HG03354 (cell line): Measurements from ENCODE around the gene SSX7.
"Not testable (repeated sequence)": the region's sequence is repeated elsewhere in the genome, so short reads cannot be mapped to it uniquely, and the experiment has no call there.

ENCODE experiments used
- ATAC-seq: cut with Tn5 transposase; IDR thresholded peaks from one replicate; pipeline ENCODE4 v1.9.1; 2021; ENCODE audit warnings: mild to moderate bottlenecking; ENCODE audit not compliant: unreplicated experiment, poor library complexity, severe bottlenecking

The SSX7 gene, protein sequence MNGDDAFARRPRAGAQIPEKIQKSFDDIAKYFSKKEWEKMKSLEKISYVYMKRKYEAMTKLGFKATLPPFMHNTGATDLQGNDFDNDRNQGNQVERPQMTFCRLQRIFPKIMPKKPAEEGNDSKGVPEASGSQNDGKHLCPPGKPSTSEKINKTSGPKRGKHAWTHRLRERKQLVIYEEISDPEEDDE

DNA sequence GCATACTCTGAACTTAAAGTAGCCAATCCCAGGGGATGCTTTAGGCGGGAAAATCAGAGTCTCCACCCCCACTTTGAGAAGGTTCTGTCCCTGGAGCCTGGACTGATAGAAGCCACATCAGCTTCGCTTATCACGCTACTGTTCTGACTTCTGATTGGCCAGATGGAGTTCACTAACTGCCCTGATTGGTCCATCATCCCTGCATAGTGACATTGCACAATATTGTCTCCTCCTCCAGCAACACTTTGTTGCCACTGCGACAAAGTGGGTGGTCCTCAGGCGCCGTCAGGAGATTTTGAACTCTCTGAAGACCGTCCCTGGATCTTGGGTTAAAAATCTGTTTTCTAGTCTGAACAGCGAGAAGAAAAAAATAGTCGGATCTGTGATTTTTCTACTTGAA is at the start of gene SSX7:
SSX7 (minus strand) TSS at position 101 of the 400 bp plus-strand sequence. CDS start 1,428 bp downstream, outside the sequence.
- not testable (repeated sequence) for ATAC-seq

DNA sequence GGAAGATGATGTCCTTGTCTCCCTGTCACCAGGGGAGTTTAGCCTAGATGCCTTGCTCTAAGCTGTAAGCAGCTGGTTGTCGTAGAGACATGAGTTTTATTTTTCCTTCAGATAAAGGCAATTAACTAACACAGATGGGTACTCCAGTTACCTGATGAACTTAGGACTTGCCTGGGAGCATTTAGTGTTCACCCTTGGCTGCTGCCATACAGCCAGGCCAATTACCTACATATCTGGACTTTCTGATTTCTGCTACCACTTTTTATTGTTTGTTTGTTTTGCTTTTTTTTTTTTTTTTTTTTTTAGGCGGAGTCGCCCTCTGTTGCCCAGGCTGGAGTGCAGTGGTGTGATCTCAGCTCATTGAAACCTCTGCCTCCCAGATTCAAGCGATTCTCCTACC is 37.3 kb upstream of the SSX7 start:
- not testable (repeated sequence) for ATAC-seq

DNA sequence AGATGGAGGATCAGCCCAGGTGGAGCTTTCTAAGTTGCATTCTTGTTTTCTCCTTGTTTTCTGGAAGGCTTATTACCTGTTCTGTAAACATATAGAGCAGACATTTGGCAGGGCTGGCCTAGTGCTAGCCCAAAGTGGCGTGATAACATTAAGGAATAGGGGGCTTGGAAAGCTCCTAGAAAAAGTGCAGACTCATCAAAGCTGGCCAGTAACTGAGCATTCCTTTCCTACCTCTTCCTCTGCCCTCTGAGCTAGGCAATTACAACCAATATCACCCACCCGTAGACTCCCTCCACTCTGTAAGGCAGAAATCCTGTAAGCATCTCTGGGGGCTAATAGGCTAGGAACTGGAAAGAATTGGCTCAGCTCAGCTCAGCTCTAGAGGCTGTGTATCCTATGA is 7.5 kb upstream of the SSX7 start:
- ATAC-seq: not testable (repeated sequence)

DNA sequence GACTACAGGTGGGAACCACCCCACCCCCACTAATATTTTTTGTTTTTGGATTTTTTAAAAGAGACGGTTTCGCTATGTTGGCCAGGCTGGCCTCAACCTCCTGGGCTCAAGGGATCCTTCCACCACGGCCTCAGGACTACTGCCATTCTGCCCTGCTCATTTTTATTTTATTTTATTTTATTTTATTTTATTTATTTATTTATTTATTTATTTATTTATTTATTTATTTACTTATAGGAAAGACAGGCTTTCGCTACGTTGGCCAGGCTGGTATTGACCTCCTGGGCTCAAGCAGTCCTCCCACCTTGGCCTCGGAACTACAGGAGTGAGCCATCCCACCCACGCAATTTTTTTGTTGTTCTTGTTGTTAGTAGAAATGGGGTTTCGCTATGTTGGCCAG is 775 bp upstream of the SSX7 start:
- not testable (repeated sequence) for ATAC-seq

DNA sequence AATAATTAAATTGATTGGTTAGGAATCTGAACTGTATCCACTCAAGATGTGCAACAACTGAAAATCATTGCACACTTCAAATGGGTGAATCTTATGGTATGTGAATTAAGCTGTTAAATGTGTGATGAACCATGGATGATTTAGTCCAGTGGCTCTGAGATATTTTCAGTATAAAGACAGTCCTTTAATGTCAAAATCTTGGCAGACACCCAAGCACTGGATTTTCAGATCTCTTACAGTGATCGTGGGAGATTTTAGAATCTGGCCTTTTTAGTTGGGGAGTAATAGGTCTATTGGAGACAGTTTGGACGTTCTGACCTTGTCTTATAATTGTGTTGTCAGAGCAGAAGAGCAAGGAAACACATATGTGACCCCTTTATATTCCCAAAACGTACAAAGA is 4.0 kb downstream of the SSX7 start:
- not testable (repeated sequence) for ATAC-seq

DNA sequence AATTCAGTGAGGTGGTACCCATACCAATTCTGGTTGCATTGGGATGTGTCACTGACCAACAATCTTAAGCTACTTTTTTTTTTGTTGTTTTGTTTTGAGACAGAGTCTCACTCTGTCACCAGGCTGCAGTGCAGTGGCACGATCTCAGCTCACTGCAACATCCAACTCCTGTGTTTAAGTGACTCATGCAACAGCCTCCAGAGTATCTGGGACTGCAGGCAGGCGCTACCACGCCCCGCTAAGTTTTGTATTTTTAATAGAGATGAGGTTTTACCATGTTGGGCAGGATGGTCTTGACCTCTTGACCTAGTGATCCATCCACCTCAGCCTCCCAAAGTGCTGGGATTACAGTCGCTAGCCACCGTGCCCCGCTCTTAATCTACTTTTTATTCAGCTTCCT is 5.7 kb downstream of the SSX7 start:
- not testable (repeated sequence) for ATAC-seq

DNA sequence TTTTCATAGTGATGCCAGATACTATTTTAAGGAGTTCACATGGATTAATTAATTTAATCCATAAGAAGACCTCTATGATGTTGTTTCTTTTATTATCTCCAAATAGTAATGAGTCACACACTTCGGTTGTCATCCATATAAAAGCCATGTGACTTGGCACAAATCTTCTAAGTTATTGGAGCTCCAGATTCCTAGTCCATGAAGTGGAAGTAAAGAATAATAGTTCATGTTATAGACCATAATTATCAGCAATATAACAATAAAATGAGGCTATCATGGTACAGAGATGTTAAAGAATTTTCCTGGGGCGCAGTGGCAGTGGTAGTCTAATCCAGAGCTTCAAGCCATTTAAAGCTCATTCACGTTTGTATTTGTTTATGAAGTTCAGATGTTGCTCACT is 26.2 kb downstream of the SSX7 start:
- ATAC-seq: not testable (repeated sequence)

DNA sequence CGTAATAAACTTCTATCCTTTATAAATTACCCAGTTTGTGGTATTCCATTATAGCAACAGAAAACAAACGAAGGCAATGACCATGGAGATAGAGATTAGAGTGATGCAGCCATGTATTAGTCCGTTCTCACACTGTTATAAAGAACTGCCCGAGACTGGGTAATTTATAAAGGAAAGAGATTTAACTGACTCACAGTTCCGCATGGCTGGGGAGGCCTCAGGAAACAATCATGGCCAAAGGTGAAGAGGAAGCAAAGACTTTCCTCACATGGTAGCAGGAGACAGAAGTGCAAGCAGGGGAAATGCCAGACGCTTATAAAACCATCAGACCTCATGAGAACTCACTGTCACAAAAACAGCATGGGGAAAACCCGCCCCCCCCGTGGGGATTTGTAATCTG is 34.0 kb downstream of the SSX7 start:
- ATAC-seq: not testable (repeated sequence)

DNA sequence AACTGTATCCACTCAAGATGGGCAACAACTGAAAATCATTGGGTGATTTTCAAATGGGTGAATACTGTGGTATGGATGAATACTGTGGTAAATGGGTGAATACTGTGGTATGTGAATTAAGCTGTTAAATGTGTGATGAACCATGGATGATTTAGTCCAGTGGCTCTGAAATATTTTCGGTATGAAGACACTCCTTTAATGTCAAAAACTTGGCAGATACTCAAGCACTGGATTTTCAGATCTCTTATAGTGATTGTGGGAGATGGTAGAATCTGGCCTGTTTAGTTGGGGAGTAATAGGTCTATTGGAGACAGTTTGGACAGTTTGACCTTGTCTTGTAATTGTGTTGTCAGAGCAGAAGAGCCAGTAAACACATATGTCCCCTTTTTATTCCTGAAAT is 45.7 kb downstream of the SSX7 start:
- ATAC-seq: no peak

DNA sequence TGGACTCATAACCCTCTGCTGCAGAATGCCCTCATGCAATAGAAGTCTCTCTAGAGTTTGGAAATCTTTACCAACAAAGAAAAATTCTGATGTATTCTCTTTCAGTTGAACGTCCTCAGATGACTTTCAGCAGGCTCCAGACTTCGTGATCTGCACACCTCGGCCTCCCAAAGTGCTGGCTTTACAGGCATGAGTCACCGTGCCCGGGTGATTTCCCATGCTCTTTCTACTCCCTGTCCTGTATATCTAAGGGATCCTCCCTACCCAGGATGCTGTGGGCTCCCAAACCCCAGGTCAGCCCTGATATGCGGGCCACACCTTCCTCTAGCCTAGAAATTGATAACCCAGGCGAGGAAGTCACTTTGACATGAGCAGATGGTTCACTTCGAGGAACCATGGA is 51.5 kb downstream of the SSX7 start:
- ATAC-seq: not testable (repeated sequence)

DNA sequence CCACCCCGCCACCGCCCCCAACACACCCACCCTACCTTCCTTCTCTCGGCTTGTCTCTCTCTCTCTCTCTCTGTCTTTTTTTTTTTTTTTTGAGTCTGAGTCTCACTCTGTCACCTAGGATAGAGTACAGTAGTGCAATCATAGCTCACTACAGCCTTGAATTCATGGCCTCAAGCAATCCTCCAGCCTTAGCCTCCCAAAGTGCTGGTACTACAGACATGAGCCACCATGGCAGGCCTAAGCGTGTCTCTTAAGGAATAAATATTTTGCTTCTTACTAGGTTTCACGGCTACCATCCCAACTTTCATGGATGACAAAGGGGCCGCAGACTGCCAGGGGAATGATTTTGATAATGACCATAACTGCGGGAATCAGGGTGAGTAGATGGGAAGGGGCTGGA is 55.8 kb downstream of the SSX7 start:
- no peak for ATAC-seq

DNA sequence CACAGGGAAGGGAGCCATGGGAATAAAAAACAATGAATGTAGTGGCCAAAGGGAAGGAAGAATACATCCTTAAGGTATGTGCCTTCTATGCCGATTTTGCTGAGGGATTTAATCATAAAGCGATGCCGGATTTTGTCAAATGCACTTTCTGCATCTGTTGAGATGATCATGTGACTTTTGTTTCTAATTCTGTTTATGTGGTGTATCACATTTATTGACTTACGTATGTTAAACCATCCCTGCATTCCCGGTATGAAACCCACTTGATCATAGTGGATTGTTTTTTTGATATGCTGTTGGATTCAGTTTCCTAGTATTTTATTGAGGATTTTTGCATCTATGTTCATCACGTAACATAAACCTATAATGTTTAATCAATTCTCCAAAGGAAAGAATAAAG is 60.0 kb downstream of the SSX7 start:
- ATAC-seq: no peak
